GM12873 (cell line): ENCODE results near the gene WDR7.

Experiments used
- TF ChIP-seq, protein P1 (sequence below): IDR thresholded peaks from 2 replicates; pipeline ENCODE4 v1.5.1; 2012; ENCODE audit warnings: low read depth, mild to moderate bottlenecking, moderate library complexity, low read length, control low read depth; ENCODE audit not compliant: insufficient read depth; ENCODE audit errors: missing control alignments

The WDR7 gene

DNA sequence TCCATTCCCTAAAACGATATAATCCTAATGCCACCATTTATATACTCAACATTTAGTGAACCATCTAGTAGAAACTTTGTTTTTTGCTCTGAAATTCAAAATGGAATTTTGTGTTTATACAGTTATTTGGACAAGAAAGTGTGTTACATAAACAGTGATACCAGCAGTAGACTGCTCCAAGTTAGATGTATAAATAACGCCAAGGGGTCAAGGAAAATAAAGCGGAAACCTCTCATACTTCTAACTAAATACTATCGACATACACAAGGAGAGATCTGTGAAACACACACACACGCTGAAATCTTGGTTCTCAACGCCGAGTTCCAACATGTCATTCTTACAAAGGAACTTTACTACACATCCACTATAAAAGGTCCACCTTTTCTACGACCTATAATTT, 14.0 kb upstream of the WDR7 start:
- TF ChIP-seq, protein P1, sequence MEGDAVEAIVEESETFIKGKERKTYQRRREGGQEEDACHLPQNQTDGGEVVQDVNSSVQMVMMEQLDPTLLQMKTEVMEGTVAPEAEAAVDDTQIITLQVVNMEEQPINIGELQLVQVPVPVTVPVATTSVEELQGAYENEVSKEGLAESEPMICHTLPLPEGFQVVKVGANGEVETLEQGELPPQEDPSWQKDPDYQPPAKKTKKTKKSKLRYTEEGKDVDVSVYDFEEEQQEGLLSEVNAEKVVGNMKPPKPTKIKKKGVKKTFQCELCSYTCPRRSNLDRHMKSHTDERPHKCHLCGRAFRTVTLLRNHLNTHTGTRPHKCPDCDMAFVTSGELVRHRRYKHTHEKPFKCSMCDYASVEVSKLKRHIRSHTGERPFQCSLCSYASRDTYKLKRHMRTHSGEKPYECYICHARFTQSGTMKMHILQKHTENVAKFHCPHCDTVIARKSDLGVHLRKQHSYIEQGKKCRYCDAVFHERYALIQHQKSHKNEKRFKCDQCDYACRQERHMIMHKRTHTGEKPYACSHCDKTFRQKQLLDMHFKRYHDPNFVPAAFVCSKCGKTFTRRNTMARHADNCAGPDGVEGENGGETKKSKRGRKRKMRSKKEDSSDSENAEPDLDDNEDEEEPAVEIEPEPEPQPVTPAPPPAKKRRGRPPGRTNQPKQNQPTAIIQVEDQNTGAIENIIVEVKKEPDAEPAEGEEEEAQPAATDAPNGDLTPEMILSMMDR = no peak

DNA sequence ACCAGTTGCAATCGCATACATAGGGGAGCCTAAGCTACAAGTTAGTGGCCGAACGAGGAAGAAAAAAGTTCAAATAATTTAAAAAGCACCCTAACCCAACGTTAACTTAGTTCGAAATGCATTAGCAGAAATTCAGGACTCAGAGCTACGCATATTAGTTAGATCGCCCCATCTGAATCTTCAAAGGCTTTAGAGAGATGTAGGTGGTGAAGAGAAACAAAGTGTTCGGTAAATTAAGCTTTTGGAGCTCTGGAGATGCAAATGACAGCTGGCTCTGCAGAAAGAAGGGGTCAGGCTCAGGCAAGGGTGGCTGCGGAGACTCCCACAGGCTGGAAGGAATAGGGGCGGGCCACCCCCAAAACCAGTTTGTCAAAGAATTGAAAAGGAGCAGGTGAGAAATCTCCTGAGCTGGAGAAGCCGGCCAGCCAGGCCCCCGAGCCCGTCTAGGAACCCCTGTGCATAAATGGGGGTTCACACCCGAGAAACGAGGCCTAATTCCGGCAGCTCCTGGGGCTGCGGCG, 13.4 kb upstream of the WDR7 start:
- TF ChIP-seq, protein P1 = no peak

DNA sequence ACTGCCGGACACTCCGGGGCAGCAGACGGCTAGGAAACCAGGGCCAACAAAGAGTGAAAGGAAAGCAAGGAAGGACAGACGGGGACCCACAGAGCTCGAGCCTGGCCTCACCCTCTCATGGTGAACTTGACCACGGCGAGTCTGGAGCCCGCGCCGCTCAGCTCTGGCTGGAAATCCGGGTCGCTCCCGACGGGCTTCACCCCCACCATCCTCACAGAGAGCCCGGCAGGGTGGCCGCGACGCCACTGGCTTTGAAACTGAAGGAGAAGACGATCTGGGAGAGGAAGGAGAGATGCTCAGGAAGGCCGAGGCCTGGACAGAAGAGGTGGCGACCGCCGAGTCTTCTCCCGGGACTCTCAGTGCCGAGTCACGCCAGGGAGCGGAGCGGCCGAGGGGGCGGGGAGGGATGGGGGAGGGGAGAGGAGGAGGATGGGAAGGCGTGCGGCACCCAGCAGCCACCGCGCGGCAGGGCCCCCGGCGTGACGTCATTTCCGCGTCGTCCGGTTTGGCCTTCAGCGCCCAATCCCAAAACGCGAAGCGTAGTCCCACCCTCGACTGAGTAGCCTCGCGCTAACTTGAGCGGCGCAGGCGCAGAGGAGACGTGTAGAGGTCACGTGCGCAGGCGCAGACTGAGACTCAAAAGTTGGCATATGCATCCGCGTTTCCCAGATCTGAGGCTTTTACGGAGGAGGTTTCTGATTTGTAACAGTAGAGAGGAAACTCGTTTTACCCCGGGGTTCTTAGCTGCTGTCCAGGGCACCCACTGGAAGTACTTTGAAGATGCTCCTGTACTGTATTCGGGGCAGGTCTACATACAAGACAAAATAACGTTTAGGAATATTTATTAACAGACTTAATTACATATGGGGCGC, 12.7 kb upstream of the WDR7 start, which contains the start of gene TXNL1:
TSS of gene TXNL1 (minus strand) at position 361 of the 872 bp plus-strand sequence. CDS start at position 209, 152 bp downstream.
- TF ChIP-seq, protein P1 = no peak

DNA sequence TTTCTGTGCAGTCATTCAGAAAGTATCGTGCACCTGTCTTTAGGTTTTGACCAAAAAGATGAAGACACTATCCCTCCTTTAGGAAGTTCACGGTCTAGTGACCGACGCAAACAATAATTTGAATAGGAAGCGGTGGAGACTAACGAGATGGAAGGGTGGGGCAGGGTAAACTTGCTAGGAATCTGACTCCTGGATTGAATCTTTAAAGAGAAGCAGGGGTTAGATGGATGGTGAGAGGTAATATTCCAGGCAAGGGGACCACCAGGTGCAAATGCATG, 12.1 kb upstream of the WDR7 start:
- TF ChIP-seq, protein P1 = no peak

DNA sequence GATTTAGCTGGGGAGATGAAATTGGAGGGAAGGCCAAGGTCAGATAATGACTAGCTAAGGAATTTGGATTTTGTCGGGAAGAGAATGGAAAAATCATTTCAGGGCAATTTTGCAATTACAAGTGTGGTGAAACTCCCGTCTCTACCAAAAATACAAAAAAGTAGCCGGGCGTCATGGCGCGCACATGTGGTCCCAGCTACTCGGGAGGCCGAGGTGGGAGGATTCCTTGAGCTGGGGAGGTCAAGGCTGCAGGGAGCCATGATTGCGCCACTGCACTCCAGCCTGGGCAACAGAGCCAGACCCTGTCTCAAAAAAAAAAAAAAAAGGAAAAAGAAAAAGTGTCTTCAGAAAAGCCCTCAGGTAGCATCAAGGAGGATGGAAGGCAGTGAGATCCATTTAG, 11.6 kb upstream of the WDR7 start:
- TF ChIP-seq, protein P1 = no peak

DNA sequence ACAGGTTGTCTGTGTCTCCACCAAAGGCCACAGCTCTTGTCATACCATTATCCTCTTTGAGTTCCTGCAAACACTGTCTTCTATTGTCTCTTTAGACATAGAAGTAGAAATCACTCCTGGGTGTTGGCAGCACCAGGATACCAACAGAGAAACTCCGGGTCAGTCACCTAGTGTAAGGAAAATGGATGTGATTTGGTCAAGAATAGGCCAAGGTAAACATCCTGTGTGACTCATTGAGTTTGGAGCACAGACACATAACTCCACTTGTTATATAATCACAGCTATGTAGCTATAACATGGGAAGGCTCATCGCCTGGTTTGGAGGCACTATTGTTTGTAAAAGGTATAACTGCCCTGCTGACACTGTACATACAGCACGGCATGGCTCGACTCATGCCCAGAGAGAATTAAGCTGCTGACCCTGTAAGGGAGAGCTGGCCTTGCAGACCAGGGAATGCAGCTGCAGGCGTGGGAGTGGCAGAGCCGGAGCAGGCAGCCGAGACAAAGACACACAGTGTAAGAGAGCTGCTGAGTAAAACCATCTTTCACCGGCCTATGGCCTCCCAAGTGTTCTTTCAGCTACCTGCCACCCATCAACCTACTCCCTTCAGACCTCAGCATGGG, 9.3 kb upstream of the WDR7 start:
- TF ChIP-seq, protein P1 = no peak

DNA sequence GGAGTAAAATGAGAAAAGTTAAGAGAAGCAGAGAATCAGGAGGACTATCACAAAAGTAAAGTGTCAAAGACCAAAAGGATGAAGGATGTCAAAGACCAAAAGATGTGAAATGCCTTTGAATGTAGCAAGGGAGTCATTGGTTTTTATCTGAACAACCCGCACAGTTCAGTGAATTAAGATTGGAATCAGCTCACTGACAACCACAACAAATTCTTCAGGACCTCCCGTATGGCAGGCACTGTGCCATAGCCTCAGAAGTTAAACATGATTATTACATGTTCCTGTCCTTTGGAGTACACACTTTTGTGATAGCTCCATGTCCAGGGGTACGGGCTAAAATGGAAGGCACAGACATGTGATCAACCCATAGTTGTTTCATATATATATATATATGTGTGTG, 7.8 kb upstream of the WDR7 start:
- TF ChIP-seq, protein P1 = no peak
